DMS79 (cell line): ENCODE measurements around the gene GPC6.
A peak's percentile ranks its signal among the peaks of the same experiment; 100 is the strongest.
"Not testable (repeated sequence)": the region's sequence is repeated elsewhere in the genome, so short reads cannot be mapped to it uniquely, and the experiment has no call there.

Source experiments
- DNase-seq: peaks from one replicate; lab custom pipeline; 2025; lab: John Stamatoyannopoulos, UW

Gene GPC6

GRCh38 chr13:93226623-93227279 is at the start of gene GPC6:
Gene GPC6, plus strand, starts transcription at chr13:93226807.
- peak; percentile 97 for DNase-seq

DNA sequence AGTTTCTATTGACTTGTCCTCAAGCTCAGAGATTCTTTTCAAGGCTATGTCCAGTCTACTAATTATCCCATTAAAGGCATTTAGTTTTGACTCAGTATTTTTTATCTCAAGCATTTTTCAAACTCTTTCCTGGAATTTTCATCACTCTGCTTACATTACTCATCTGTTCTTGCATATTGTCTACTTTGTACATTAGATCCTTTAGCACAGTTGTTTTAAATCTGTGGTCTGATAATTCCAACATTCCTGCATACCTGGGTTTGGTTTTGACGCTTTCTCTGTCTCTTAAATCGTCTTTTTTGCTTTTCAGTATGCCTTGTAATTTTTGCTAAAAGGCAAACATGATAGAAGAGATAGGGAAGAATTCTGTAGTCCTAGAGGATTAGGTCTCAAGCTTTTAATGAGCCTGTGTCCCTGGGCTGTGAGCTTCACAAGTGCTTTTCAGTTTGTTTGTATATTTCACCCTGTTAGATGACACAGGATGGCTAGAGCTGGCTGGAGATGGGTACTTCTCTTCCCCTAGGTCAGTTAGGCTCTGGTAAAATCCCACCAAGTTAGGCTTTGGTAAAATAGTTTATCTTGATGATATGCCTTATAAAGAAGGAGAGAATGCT is 46.1 kb upstream of the GPC6 start:
- no peak for DNase-seq

DNA sequence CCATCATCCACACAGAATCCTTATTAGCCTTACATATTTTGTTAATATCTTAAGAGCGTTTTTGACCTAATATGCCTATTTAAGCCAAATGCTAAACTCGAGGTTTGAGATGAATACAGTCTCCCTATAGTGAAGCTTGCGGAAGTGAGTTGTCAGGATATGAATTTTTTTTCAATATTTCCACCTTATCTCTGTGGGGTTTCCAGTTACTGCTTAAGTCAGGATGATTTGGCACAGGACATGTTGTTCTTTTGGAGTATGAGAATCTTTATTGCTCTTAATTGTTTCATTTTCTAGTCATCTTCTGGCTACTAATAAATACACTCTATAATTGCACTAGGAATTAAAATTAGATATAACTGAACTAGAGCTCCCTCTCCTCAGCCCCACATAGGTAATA is 44.2 kb upstream of the GPC6 start:
- no peak for DNase-seq

- no peak for DNase-seq
Observed at GRCh38 chr13:93183302-93183701, 43.3 kb upstream of the GPC6 start.

DNA sequence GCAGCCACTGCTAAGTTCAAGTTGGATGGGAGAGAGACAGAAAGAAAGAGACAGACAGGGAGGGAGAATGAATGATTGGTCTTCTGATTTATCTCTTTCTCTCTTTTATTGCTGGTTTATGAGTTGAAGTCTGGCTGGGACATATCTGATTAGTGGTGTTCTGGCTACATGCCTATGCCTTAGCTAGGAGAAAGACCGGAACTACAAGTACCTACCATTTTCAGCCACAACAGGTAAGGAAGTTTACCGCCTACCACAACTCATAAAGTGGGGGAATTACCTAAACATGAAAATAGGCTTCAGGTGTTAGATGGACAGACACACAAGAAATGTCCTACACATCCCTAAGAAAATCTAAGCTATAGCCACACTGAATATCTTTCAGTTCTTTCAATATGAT is 36.6 kb upstream of the GPC6 start:
- DNase-seq, result no peak

DNA sequence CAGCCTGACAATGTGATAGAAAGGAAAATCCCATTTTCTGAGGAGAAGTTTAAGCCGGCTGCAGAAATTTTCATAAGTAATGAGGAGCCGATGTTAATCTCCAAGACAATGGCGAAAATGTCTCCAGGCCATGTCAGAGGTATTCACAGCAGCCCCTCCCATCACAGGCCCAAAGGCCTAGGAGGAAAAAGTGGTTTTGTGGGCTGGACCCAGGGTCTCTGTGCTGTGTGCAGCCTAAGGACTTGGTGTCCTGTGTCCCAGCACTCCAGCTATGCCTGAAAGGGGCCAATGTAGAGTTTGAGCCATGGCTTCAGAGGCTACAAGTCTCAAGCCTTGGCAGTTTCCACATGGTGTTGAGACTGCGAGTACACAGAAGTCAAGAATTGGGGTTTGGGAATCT is 32.9 kb upstream of the GPC6 start:
- no peak for DNase-seq

DNA sequence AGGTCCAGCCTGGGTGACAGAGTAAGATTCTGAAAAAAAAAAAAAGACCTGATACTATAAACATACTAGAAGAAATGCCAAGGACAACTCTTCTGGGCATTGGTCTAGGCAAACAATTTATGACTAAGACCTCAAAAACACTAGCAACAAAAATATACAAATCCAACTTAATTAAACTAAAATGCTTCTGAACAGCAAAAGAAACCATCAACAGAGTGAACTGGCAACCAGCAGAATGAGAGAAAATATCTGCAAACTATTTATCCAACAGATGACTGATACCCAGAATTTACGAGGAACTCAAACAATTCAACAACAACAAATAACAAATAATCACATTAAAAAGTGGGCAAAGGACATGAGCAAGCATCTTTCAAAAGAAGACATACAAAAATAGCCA is 26.8 kb upstream of the GPC6 start:
- DNase-seq, result no peak

- no peak for DNase-seq
Observed at GRCh38 chr13:93200626-93201025, 26.0 kb upstream of the GPC6 start.

- no peak for DNase-seq
Observed at GRCh38 chr13:93201992-93202558, 24.5 kb upstream of the GPC6 start.

DNA sequence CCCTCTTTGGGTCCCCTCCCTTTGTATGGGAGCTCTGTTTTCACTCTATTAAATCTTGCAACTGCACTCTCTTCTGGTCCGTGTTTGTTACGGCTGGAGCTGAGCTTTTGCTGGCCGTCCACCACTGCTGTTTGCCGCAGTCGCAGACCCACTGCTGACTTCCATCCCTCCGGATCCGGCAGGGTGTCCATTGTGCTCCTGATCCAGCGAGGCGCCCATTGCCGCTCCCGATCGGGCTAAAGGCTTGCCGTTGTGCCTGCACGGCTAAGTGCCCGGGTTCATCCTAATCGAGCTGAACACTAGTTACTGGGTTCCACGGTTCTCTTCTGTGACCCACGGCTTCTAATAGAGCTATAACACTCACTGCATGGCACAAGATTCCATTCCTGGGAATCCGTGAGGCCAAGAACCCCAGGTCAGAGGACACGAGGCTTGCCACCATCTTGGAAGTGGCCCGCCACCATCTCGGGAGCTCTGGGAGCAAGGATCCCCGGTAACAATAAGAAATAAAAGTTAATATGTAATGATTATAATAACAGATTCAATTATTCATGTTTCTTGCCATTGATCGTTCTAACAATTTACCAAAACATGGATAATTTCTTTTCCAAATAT is 19.7 kb upstream of the GPC6 start:
- not testable (repeated sequence) for DNase-seq

- DNase-seq, result no peak
Observed at GRCh38 chr13:93216122-93216521, 10.5 kb upstream of the GPC6 start.

DNA sequence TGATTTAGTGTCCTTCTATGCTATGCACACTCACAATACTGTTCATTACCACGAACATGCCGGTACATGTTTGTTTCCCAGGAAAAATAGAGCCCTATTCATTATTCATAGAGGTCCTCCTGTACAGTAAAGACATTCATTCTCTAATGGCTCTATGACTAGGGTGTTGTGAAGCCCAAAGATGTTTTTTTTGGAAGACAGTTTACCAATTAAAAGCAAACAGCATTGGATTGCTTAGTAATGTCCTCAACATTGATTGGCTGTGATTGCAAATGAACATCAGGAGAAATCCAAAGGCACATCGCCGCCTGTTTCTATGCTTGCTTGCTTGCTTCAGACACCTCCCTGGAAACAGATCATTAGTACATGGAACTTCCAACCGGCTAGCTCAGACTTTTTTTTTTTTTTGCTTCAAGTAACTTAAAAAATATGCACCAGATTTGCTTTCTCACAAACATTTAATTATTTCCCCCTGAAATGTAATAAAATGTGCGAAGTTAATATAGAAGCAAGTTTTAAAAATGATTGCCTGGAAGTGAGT is 8.8 kb upstream of the GPC6 start:
- DNase-seq, result peak; percentile 24

GRCh38 chr13:93218583-93218982 is 8.0 kb upstream of the GPC6 start:
- no peak for DNase-seq

DNA sequence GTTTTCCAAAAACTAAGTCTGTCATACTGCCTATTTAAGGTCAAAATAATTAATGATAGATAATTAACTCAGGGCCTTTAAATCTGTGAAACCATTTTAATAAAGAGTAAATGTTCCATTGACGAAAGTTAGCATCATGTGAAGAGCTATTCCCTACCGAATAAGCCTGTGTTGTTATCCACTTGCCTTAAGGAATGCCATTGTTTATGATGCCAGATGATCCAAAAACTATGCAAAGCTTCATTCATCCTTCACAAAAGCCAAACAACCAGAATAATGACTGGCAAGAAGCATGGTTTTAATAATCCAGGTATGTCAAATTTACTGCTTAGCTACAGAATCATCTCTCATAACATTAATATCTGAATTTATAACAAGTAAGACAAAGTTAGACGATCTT is 6.5 kb upstream of the GPC6 start:
- DNase-seq, result no peak

GRCh38 chr13:93222976-93223375 is 3.6 kb upstream of the GPC6 start:
- DNase-seq, result no peak

DNA sequence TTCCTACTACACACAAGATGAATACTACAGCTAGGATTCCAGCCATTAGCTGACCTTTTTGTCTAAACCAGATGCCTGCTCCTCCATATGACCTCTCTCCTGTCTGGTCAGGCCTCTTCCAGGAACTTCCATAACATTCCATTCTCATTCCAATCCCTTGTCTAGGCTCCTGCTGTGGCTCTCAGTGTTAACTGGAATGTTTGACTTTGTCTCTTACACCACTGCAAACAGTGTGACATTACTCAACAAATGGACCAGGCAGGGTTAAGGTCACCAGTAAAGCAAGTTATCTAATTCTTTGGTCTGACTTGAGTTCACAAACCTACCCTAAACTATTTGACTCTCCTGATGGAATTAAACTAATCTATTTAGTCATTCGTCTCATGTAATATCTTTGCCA is 2.1 kb upstream of the GPC6 start:
- DNase-seq, result no peak

- DNase-seq, result no peak
Observed at GRCh38 chr13:93225610-93226009, 997 bp upstream of the GPC6 start.

GRCh38 chr13:93226065-93226622 is 463 bp upstream of the GPC6 start:
- no peak for DNase-seq

DNA sequence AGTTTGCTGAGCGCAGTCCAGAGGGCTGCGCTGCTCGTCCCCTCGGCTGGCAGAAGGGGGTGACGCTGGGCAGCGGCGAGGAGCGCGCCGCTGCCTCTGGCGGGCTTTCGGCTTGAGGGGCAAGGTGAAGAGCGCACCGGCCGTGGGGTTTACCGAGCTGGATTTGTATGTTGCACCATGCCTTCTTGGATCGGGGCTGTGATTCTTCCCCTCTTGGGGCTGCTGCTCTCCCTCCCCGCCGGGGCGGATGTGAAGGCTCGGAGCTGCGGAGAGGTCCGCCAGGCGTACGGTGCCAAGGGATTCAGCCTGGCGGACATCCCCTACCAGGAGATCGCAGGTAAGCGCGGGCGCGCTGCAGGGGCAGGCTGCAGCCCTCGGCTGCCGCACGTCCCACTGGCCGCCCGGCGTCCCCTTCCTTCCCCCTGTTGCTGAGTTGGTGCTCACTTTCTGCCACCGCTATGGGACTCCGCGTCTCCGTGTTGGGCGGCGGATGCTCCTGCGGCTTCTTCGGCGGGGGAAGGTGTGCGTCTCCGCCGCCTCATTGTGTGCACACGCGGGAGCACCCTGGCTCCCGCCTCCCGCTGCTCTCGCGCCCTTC is 772 bp downstream of the GPC6 start:
- peak; percentile 89 for DNase-seq

- peak; percentile 88 for DNase-seq
Observed at GRCh38 chr13:93227878-93228642, 1.5 kb downstream of the GPC6 start.

GRCh38 chr13:93228643-93228937 is 2.0 kb downstream of the GPC6 start:
- no peak for DNase-seq
